Loucy (cell line): ENCODE data around the gene CPD.

Experiments used
- H2AFZ ChIP-seq: fragments of 200-600 bp; sonication (generic); 2 replicates; pipeline ENCODE4 v1.6.0; 2016; ENCODE audit warnings: antibody characterized with exemption, mild to moderate bottlenecking, low read length, moderate library complexity
- H3F3A ChIP-seq: fragments of 200-600 bp; 2 replicates; pipeline ENCODE4 v1.6.0; 2016; ENCODE audit warnings: antibody characterized with exemption, low read depth, mild to moderate bottlenecking
- H3K27me3 ChIP-seq: fragments of 200-600 bp; sonication (generic); 2 replicates; pipeline ENCODE4 v1.6.1; 2014; ENCODE audit warnings: low read length, mild to moderate bottlenecking; ENCODE audit not compliant: insufficient read depth, poor library complexity, severe bottlenecking
- H3K36me3 ChIP-seq: fragments of 200-600 bp; sonication (generic); 2 replicates; pipeline ENCODE4 v1.6.1; 2016; ENCODE audit warnings: low read length; ENCODE audit not compliant: insufficient read depth
- H3K4me1 ChIP-seq: fragments of 200-600 bp; sonication (generic); 2 replicates; pipeline ENCODE4 v1.5.1; 2014; ENCODE audit warnings: low read length, mild to moderate bottlenecking; ENCODE audit not compliant: insufficient read depth, poor library complexity, severe bottlenecking
- H3K4me2 ChIP-seq: fragments of 200-600 bp; sonication (generic); 2 replicates; pipeline ENCODE4 v1.6.0; 2014; ENCODE audit warnings: antibody characterized with exemption, low read length, low read depth, mild to moderate bottlenecking; ENCODE audit not compliant: poor library complexity, severe bottlenecking
- H3K4me3 ChIP-seq: fragments of 200-600 bp; sonication (generic); 2 replicates; pipeline ENCODE4 v1.5.1; 2014; ENCODE audit warnings: low read length, mild to moderate bottlenecking, mixed read lengths; ENCODE audit not compliant: poor library complexity, severe bottlenecking
- H3K79me2 ChIP-seq: fragments of 200-600 bp; sonication (generic); 2 replicates; pipeline ENCODE4 v1.6.1; 2014; ENCODE audit warnings: low read length; ENCODE audit not compliant: insufficient read depth
- H3K9ac ChIP-seq: fragments of 200-600 bp; sonication (generic); 2 replicates; pipeline ENCODE4 v1.6.0; 2014; ENCODE audit warnings: mild to moderate bottlenecking, low read depth, low read length, moderate library complexity; ENCODE audit not compliant: poor library complexity, severe bottlenecking
- H3K9me2 ChIP-seq: fragments of 200-600 bp; sonication (generic); replicated peaks from 2 replicates; pipeline ENCODE4 v1.6.1; 2016; ENCODE audit warnings: low read depth, low read length, mixed read lengths
- H3K9me3 ChIP-seq: fragments of 200-600 bp; sonication (generic); 2 replicates; pipeline ENCODE4 v1.6.1; 2014; ENCODE audit warnings: mild to moderate bottlenecking, antibody characterized with exemption, low read length, low read depth; ENCODE audit not compliant: insufficient read depth
- H4K20me1 ChIP-seq: fragments of 200-600 bp; sonication (generic); 2 replicates; pipeline ENCODE4 v1.6.0; 2014; ENCODE audit warnings: antibody characterized with exemption, low read length, mild to moderate bottlenecking; ENCODE audit not compliant: insufficient read depth, poor library complexity, severe bottlenecking
- CTCF ChIP-seq: fragments of 200-600 bp; sonication (generic); conservative IDR thresholded peaks from 2 replicates; pipeline ENCODE4 v1.5.1; 2014; ENCODE audit warnings: mild to moderate bottlenecking, antibody characterized with exemption, low read length
- EZH2phosphoT487 ChIP-seq: fragments of 200-600 bp; IDR thresholded peaks from 2 replicates; pipeline ENCODE4 v1.6.1; 2018; ENCODE audit warnings: antibody characterized with exemption, mild to moderate bottlenecking, moderate library complexity, borderline replicate concordance

The CPD gene

GRCh38 chr17:30506481-30506880 lies 127.8 kb downstream of the CPD start:
- Histone ChIP-seq H4K20me1 (no peaks in the 10 kb centered on the region), H3K36me3 (peaks cover 42% of the 10 kb centered on the region), H3K27me3 (no peaks in the 10 kb centered on the region), H3K4me1 (no peaks in the 10 kb centered on the region), H3K4me3 (no peak overlapping the region), H3K9ac (no peak overlapping the region), H3K9me3 (no peaks in the 10 kb centered on the region), H3K9me2 (no peaks in the 10 kb centered on the region), H2AFZ (no peak overlapping the region), H3F3A (no peaks in the 10 kb centered on the region), H3K4me2 (no peak overlapping the region), H3K79me2 (0 out of 2 replicates have a peak, but pooled peaks cover 4% of the 10 kb centered on the region)
- TF ChIP-seq EZH2phosphoT487: no peak
- TF ChIP-seq CTCF: no peak

- no peak overlapping the region for H3K9ac ChIP-seq
- no peaks in the 10 kb centered on the region for H4K20me1 ChIP-seq
- no peak overlapping the region for H2AFZ ChIP-seq
- TF ChIP-seq EZH2phosphoT487 (no peak), CTCF (no peak)
- H3F3A ChIP-seq: no peaks in the 10 kb centered on the region
- H3K4me1 ChIP-seq: no peaks in the 10 kb centered on the region
- no peak overlapping the region for H3K4me2 ChIP-seq
- H3K79me2 ChIP-seq: no peaks in the 10 kb centered on the region
- no peak overlapping the region for H3K4me3 ChIP-seq
- H3K27me3 ChIP-seq: no peaks in the 10 kb centered on the region
- no peaks in the 10 kb centered on the region for H3K9me3 ChIP-seq
- no peaks in the 10 kb centered on the region for H3K9me2 ChIP-seq
- peaks cover 55% of the 10 kb centered on the region for H3K36me3 ChIP-seq
Observed at GRCh38 chr17:30513346-30513745, 134.6 kb downstream of the CPD start.

GRCh38 chr17:30514895-30515596 lies 136.3 kb downstream of the CPD start:
- TF ChIP-seq EZH2phosphoT487 (no peak), CTCF (no peak)
- Histone ChIP-seq H4K20me1 (no peaks in the 10 kb centered on the region), H3K79me2 (no peaks in the 10 kb centered on the region), H3K9ac (no peak overlapping the region), H3K36me3 (peaks cover 61% of the 10 kb centered on the region), H3K4me1 (no peaks in the 10 kb centered on the region), H3K27me3 (no peaks in the 10 kb centered on the region), H3K9me3 (no peaks in the 10 kb centered on the region), H3F3A (no peaks in the 10 kb centered on the region), H3K4me2 (no peak overlapping the region), H3K9me2 (no peaks in the 10 kb centered on the region), H3K4me3 (no peak overlapping the region), H2AFZ (no peak overlapping the region)
